ENCODE data around the gene ADGRB3.

The ADGRB3 gene

DNA sequence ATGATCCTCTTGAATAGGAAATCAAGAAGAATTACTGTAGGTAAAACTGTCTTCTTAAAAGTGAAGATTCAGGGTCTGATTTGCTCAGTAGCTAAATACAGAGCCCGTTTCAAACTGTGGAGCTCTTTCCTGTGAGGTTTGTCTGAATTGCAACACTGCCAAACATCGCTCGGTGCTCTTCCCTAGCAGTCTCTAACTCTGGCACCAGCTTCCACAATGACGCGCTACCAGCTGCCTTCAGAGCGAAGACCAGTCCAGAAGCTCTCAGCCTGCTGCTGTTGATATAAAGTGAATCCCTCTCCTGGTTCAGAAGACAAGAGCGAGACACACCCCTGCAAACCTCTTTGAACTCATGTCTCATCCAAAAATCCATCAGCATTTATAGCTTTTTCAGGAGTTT lies 714.7 kb downstream of the ADGRB3 start:
- no peak for TF ChIP-seq TEAD4 (IDR thresholded peaks at IDR 0.05)
- TF ChIP-seq TCF12 (IDR thresholded peaks at IDR 0.05; ENCODE audit: low read depth): no peak
- TF ChIP-seq ZBTB7A (IDR thresholded peaks at IDR 0.05; ENCODE audit: low read depth): no peak
- no peak for TF ChIP-seq YY1 (IDR thresholded peaks at IDR 0.05; ENCODE audit: low read depth)
- no peak for TF ChIP-seq NFIC (IDR thresholded peaks at IDR 0.05)

DNA sequence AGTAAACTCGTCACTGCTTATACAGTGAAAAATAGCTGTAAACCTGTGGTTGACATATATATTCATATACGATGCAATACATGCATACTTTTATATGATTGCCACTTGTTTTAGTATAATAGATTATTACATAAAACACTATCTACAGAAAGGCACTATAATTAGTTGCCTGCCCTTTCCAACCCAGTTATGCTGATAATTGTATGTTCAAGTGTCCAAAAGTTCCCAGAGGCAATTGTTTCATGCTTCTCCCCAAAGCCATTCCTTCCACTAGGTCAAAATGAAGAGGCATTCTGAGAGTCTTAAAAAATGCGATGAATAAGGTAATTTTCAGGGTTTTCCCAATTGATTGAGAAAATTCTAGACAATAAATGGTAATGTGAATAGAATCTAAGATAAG lies 727.1 kb downstream of the ADGRB3 start:
- no peak for TF ChIP-seq RAD21 (IDR thresholded peaks at IDR 0.05; ENCODE audit: low read depth)

DNA sequence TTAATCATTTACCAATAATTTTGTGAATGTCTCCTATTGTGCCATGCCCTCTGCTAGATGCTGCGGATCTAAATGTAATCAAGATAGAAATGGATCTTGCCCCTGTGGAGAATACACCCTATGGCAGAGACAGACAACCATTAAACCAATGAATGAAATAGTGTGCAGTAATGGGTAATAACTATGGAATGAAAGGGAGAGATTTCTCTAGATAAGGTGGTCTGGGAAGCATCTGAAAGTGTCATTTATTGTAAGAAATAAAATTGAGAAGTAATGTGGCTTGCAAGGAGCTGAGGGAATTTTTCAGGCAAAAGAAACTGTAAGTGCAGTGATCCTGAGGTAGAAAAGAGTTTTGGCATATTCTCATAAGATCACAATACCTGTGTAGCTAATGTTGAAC lies 731.7 kb downstream of the ADGRB3 start:
- TF ChIP-seq FOXM1 (IDR thresholded peaks at IDR 0.05; ENCODE audit: borderline replicate concordance, low read depth) (no peak), TCF12 (IDR thresholded peaks at IDR 0.05; ENCODE audit: low read depth) (no peak), RAD21 (IDR thresholded peaks at IDR 0.05; ENCODE audit: low read depth) (no peak), TEAD4 (IDR thresholded peaks at IDR 0.05) (no peak), CREB1 (IDR thresholded peaks at IDR 0.05; ENCODE audit: low read depth) (no peak), ZBTB7A (IDR thresholded peaks at IDR 0.05; ENCODE audit: low read depth) (no peak), YY1 (IDR thresholded peaks at IDR 0.05; ENCODE audit: low read depth) (no peak), CEBPB (IDR thresholded peaks at IDR 0.05) (no peak), NFIC (IDR thresholded peaks at IDR 0.05) (no peak)
- TF ChIP-seq, protein P1, sequence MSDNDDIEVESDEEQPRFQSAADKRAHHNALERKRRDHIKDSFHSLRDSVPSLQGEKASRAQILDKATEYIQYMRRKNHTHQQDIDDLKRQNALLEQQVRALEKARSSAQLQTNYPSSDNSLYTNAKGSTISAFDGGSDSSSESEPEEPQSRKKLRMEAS (IDR thresholded peaks at IDR 0.05): no peak
- TF ChIP-seq, protein P2, sequence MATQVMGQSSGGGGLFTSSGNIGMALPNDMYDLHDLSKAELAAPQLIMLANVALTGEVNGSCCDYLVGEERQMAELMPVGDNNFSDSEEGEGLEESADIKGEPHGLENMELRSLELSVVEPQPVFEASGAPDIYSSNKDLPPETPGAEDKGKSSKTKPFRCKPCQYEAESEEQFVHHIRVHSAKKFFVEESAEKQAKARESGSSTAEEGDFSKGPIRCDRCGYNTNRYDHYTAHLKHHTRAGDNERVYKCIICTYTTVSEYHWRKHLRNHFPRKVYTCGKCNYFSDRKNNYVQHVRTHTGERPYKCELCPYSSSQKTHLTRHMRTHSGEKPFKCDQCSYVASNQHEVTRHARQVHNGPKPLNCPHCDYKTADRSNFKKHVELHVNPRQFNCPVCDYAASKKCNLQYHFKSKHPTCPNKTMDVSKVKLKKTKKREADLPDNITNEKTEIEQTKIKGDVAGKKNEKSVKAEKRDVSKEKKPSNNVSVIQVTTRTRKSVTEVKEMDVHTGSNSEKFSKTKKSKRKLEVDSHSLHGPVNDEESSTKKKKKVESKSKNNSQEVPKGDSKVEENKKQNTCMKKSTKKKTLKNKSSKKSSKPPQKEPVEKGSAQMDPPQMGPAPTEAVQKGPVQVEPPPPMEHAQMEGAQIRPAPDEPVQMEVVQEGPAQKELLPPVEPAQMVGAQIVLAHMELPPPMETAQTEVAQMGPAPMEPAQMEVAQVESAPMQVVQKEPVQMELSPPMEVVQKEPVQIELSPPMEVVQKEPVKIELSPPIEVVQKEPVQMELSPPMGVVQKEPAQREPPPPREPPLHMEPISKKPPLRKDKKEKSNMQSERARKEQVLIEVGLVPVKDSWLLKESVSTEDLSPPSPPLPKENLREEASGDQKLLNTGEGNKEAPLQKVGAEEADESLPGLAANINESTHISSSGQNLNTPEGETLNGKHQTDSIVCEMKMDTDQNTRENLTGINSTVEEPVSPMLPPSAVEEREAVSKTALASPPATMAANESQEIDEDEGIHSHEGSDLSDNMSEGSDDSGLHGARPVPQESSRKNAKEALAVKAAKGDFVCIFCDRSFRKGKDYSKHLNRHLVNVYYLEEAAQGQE (IDR thresholded peaks at IDR 0.05; ENCODE audit: low read depth): no peak

DNA sequence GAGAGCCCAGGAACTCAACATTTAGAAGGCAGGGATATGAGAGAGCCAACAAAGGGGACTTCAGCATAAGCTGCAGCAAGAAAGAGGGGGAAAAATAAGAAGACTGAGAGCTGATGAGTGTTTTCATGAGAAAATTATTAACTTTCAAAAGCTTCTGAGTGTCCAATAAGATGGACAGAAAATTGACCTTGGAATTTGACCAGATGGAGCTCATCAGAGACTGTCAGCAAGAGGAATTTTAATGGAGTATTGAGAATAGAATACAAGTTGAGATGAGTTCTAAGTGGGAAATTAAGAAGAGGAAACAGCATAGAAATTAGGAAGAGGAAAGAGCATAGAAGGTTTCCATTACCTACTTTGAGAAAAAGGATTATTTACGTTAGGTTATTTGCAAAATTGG lies 733.5 kb downstream of the ADGRB3 start:
- TF ChIP-seq CEBPB (IDR thresholded peaks at IDR 0.05) (no peak), CREB1 (IDR thresholded peaks at IDR 0.05; ENCODE audit: low read depth) (no peak), TCF12 (IDR thresholded peaks at IDR 0.05; ENCODE audit: low read depth) (no peak), NFIC (IDR thresholded peaks at IDR 0.05) (no peak), RAD21 (IDR thresholded peaks at IDR 0.05; ENCODE audit: low read depth) (no peak), EP300 (IDR thresholded peaks at IDR 0.05; ENCODE audit: borderline replicate concordance) (no peak), EGR1 (IDR thresholded peaks at IDR 0.05) (no peak), YY1 (IDR thresholded peaks at IDR 0.05; ENCODE audit: low read depth) (no peak), FOXM1 (IDR thresholded peaks at IDR 0.05; ENCODE audit: borderline replicate concordance, low read depth) (no peak), TEAD4 (IDR thresholded peaks at IDR 0.05) (no peak), ZBTB7A (IDR thresholded peaks at IDR 0.05; ENCODE audit: low read depth) (no peak), TAF1 (IDR thresholded peaks at IDR 0.05; ENCODE audit: low read depth) (no peak)
- TF ChIP-seq, protein P1 (IDR thresholded peaks at IDR 0.05): no peak
- TF ChIP-seq, protein P2 (IDR thresholded peaks at IDR 0.05; ENCODE audit: low read depth): no peak
- TF ChIP-seq, protein P3, sequence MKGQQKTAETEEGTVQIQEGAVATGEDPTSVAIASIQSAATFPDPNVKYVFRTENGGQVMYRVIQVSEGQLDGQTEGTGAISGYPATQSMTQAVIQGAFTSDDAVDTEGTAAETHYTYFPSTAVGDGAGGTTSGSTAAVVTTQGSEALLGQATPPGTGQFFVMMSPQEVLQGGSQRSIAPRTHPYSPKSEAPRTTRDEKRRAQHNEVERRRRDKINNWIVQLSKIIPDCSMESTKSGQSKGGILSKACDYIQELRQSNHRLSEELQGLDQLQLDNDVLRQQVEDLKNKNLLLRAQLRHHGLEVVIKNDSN (IDR thresholded peaks at IDR 0.05): no peak

DNA sequence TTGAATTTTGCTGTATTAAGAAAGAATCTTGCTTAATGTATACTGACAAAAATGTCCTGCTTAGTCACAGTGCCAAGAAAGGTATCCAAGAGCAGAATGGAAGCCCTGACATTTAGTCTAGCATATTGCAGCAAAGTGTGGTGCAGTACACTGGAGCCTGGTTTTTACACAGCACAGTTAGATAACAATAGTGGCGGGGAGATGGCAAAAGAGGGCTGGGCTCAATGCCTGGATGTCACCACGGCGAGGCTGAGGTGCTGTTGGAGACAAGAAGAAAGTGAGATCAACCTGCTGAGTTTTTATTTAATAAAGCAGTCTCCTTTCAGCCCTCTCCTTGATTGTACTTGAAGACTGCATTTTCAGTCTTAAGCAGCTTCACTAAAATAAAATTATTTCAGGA lies 735.7 kb downstream of the ADGRB3 start:
- TF ChIP-seq TEAD4 (IDR thresholded peaks at IDR 0.05): no peak
- TF ChIP-seq NFIC (IDR thresholded peaks at IDR 0.05): no peak
- no peak for TF ChIP-seq EGR1 (IDR thresholded peaks at IDR 0.05)
- no peak for TF ChIP-seq YY1 (IDR thresholded peaks at IDR 0.05; ENCODE audit: low read depth)
- no peak for TF ChIP-seq ZBTB7A (IDR thresholded peaks at IDR 0.05; ENCODE audit: low read depth)
- no peak for TF ChIP-seq TAF1 (IDR thresholded peaks at IDR 0.05; ENCODE audit: low read depth)

DNA sequence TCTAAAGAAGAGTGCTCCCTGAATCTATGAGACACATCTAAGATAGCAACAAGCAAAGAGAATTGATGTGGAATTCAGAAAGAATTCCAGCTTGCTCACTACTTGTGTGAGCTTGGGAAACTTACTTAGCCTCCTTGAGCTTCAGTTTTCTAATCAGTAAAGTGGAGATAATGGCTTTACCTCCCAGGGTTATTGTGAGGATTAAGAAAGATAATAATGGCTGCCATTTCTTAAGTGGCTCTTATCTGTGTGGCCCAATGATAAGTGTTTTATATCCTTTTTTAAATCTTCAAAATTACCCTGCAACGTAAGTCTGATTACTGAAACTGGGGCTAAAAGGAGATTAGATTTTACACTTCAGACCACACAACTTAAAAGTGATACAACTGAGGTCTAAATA lies 743.2 kb downstream of the ADGRB3 start:
- no peak for TF ChIP-seq YY1 (IDR thresholded peaks at IDR 0.05; ENCODE audit: low read depth)
- TF ChIP-seq TEAD4 (IDR thresholded peaks at IDR 0.05): no peak
- TF ChIP-seq, protein P2 (IDR thresholded peaks at IDR 0.05; ENCODE audit: low read depth): no peak
- TF ChIP-seq NFIC (IDR thresholded peaks at IDR 0.05): no peak
- TF ChIP-seq EP300 (IDR thresholded peaks at IDR 0.05; ENCODE audit: borderline replicate concordance): no peak
- no peak for TF ChIP-seq ZBTB7A (IDR thresholded peaks at IDR 0.05; ENCODE audit: low read depth)
- TF ChIP-seq, protein P1 (IDR thresholded peaks at IDR 0.05): no peak
- TF ChIP-seq FOXM1 (IDR thresholded peaks at IDR 0.05; ENCODE audit: borderline replicate concordance, low read depth): no peak
- no peak for TF ChIP-seq TCF12 (IDR thresholded peaks at IDR 0.05; ENCODE audit: low read depth)
- no peak for TF ChIP-seq EGR1 (IDR thresholded peaks at IDR 0.05)
- no peak for TF ChIP-seq RAD21 (IDR thresholded peaks at IDR 0.05; ENCODE audit: low read depth)
- no peak for TF ChIP-seq TAF1 (IDR thresholded peaks at IDR 0.05; ENCODE audit: low read depth)
- no peak for TF ChIP-seq CEBPB (IDR thresholded peaks at IDR 0.05)

Data from Ishikawa (cell line).